Hepatocyte (in vitro differentiated cells): ENCODE measurements around the gene ZBTB7A. TPM values are rescaled to one million over a fixed set of nuclear protein-coding genes. Genes with fewer than 3 reads are reported as not detected.

ENCODE experiments used
- DNase-seq: peaks from one replicate; pipeline ENCODE4 v3.0.0-alpha.2; 2016; ENCODE audit warnings: low spot score
- H2AFZ ChIP-seq: fragments of 200-600 bp; sonication (generic); 2 replicates; pipeline ENCODE4 v1.6.0; 2016; ENCODE audit warnings: antibody characterized with exemption, mild to moderate bottlenecking
- H3K27ac ChIP-seq: fragments of 200-600 bp; sonication (generic); 2 replicates; pipeline ENCODE4 v1.5.1; 2016; ENCODE audit warnings: mild to moderate bottlenecking
- H3K27me3 ChIP-seq: fragments of 200-600 bp; sonication (generic); 2 replicates; pipeline ENCODE4 v1.6.1; 2016
- H3K36me3 ChIP-seq: fragments of 200-600 bp; sonication (generic); replicated peaks from 2 replicates; pipeline ENCODE4 v1.5.1; 2016; ENCODE audit warnings: low read depth; ENCODE audit not compliant: insufficient read depth
- H3K4me1 ChIP-seq: fragments of 200-600 bp; sonication (generic); 2 replicates; pipeline ENCODE4 v1.5.1; 2016; ENCODE audit warnings: mild to moderate bottlenecking, moderate library complexity; ENCODE audit not compliant: insufficient read depth
- H3K4me2 ChIP-seq: fragments of 200-600 bp; sonication (generic); 2 replicates; pipeline ENCODE4 v1.6.0; 2016
- H3K4me3 ChIP-seq: fragments of 200-600 bp; sonication (generic); 2 replicates; pipeline ENCODE4 v1.5.1; 2016; ENCODE audit warnings: mild to moderate bottlenecking
- H3K79me2 ChIP-seq: fragments of 200-600 bp; sonication (generic); 2 replicates; pipeline ENCODE4 v1.6.0; 2017; ENCODE audit warnings: mild to moderate bottlenecking
- H3K9me2 ChIP-seq: fragments of 200-600 bp; sonication (generic); replicated peaks from 2 replicates; pipeline ENCODE4 v1.6.0; 2017; ENCODE audit warnings: mild to moderate bottlenecking; ENCODE audit not compliant: insufficient read depth
- H3K9me3 ChIP-seq: fragments of 200-600 bp; sonication (generic); 2 replicates; pipeline ENCODE4 v1.5.1; 2016; ENCODE audit warnings: low read depth, mild to moderate bottlenecking
- H4K20me1 ChIP-seq: fragments of 200-600 bp; sonication (generic); 2 replicates; pipeline ENCODE4 v1.6.0; 2016; ENCODE audit warnings: mild to moderate bottlenecking; ENCODE audit not compliant: insufficient read depth, poor library complexity, severe bottlenecking
- CTCF ChIP-seq: fragments of 200-600 bp; sonication (generic); IDR thresholded peaks from 2 replicates; pipeline ENCODE4 v1.5.1; 2016; ENCODE audit warnings: antibody characterized with exemption, mild to moderate bottlenecking; ENCODE audit not compliant: poor library complexity
- EZH2 ChIP-seq: fragments of 200-600 bp; sonication (generic); IDR thresholded peaks from 2 replicates; pipeline ENCODE4 v1.6.1; 2016; ENCODE audit warnings: antibody characterized with exemption, mild to moderate bottlenecking, borderline replicate concordance
- EZH2phosphoT487 ChIP-seq: fragments of 200-600 bp; sonication (generic); IDR thresholded peaks from one replicate; pipeline ENCODE4 v1.6.1; 2018; ENCODE audit warnings: antibody characterized with exemption, mild to moderate bottlenecking, low read depth, moderate library complexity; ENCODE audit not compliant: unreplicated experiment, severe bottlenecking
- WGBS: methylation state at CpG from one replicate; pipeline ENCODE4 v1.1.6; 2016; ENCODE audit warnings: low lambda C conversion rate; ENCODE audit errors: missing lambda C conversion rate; 5-methylcytosine and 5-hydroxymethylcytosine counted together
- polyA plus RNA-seq: library from polyadenylated mRNA; unstranded; fragments of >200 nt; fragmentation: Nextera tagmentation; extraction: Ambion mirVana; gene quantifications from 2 replicates; pipeline ENCODE4 v1.2.1, GENCODE V29; 2016
- total RNA-seq: library from RNA; depleted of rRNA; stranded (reverse); fragments of >200 nt; gene quantifications from 2 replicates; pipeline ENCODE4 v1.2.3, GENCODE V29; 2014

ZBTB7A gene
- total and polyA plus RNA-seq, 2 experiments from 2014 or later: 23.3 to 46.1 TPM

DNA sequence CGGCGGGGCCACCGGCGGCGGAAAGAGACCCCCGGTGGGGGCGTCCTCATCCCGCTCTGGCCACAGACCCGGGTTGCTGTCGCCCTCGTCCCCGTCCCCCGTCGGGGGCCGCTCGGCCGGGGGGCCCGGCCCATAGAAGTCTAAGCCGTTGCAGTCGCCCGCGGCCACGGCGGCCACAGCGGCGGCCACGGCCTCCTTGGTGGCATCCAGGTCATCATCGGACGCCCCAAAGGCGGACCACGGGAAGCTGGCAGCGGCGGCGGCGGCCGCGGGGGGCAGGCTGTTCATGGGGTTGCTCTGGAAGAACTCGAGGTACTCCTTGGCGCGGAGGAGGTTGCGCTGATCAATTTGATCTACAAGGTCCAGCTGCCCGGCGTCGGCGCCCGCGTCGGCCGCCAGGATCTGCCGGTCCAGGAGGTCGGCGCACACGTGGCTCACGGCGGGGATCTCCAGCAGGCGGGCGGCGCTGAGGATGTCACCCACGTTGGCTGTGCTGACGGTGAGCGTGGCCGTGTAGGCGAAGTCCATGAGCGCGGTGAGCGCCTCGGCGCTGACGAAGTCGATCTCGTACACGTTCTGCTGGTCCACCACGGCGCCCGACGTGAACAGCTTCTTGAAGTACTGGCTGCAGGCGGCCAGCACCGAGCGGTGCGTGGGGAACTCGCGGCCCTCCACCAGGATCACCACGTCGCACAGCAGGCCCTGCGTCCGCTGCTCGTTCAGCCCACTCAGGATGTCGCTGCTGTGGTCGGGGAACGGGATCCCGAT, 12.1 kb downstream of the ZBTB7A start:
- Histone ChIP-seq H4K20me1 (peaks cover 75% of the 10 kb centered on the region), H2AFZ (no peak overlapping the region), H3K9me2 (no peaks in the 10 kb centered on the region), H3K27me3 (no peaks in the 10 kb centered on the region), H3K79me2 (peaks cover 91% of the 10 kb centered on the region), H3K27ac (no peak overlapping the region), H3K9me3 (no peaks in the 10 kb centered on the region), H3K4me2 (no peak overlapping the region), H3K4me1 (peaks cover 36% of the 10 kb centered on the region), H3K36me3 (no peaks in the 10 kb centered on the region), H3K4me3 (no peak overlapping the region)
- no peak for TF ChIP-seq CTCF
- TF ChIP-seq EZH2phosphoT487: no peak
- DNase-seq: no peak
- 99% methylated on average over 81 of the region's 91 CpGs for WGBS

DNA sequence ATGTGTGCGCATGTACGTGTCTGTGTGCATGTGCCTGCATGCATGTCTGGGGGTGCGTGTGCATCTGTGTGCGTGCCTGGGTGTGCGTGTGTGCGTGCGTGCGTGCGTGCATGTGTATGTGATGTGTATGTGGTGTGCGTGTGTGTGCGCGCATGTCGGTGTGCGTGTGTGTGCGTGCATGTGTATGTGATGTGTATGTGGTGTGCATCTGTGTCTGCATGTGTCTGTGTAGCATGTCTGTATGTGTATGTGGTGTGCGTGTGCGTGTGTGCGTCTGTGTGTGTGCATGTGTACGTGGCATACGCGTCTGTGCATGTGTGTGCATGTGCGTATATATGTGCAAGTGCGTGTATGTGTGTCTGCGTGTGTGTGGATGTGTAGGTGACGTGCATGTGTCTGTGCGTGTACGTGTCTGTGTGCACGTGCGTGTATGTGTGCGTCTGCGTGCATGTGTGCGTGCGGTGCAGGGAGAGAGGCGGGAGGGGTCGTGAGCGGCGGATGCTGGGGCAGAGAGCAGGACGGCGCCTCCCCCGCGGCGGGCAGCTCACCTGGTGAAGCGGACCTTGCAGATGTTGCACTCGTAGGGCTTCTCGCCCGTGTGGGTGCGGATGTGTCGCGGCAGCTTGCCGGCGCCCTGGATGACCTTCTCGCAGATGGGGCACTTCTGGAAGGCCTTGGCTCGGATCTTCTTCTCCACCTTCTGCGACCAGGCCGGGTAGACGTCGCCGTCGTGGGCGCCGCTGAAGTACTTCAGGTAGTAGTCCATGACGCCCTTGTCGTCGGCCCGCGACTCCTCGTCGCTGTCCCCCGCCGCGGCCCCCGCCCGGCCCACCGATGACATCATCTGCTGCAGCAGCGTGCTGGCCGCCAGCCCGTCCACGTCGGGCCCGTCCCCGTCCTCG, 13.0 kb downstream of the ZBTB7A start:
- peak overlapping the region; percentile 67 for H3K4me2 ChIP-seq
- H3K27ac ChIP-seq: no peak overlapping the region
- H3K79me2 ChIP-seq: peaks cover 90% of the 10 kb centered on the region

GRCh38 chr19:4052993-4053422, 13.7 kb downstream of the ZBTB7A start:
- H3K4me3 ChIP-seq: no peak overlapping the region
- no peak for DNase-seq
- TF ChIP-seq EZH2phosphoT487 (no peak), EZH2 (no peak), CTCF (no peak)
- H3K27me3 ChIP-seq: no peaks in the 10 kb centered on the region
- no peaks in the 10 kb centered on the region for H3K36me3 ChIP-seq
- no peaks in the 10 kb centered on the region for H3K9me3 ChIP-seq
- H4K20me1 ChIP-seq: peaks cover 81% of the 10 kb centered on the region
- no peaks in the 10 kb centered on the region for H3K9me2 ChIP-seq
- H3K4me2 ChIP-seq: peak overlapping the region; percentile 67
- no peak overlapping the region for H2AFZ ChIP-seq
- peaks cover 23% of the 10 kb centered on the region for H3K4me1 ChIP-seq
- H3K27ac ChIP-seq: peak overlapping the region; percentile 97
- H3K79me2 ChIP-seq: peaks cover 92% of the 10 kb centered on the region
- 70% methylated on average over 13 of the region's 13 CpGs for WGBS

More for the DNA sequence above, 13.0 kb downstream of the ZBTB7A start:
- H3K4me1 ChIP-seq: peaks cover 27% of the 10 kb centered on the region
- DNase-seq: no peak
- no peak overlapping the region for H3K4me3 ChIP-seq
- TF ChIP-seq CTCF (no peak), EZH2phosphoT487 (no peak), EZH2 (no peak)
- no peaks in the 10 kb centered on the region for H3K36me3 ChIP-seq
- WGBS: 97% methylated on average over 70 of the region's 82 CpGs
- H3K9me3 ChIP-seq: no peaks in the 10 kb centered on the region
- no peak overlapping the region for H2AFZ ChIP-seq
- peaks cover 76% of the 10 kb centered on the region for H4K20me1 ChIP-seq
- no peaks in the 10 kb centered on the region for H3K9me2 ChIP-seq
- H3K27me3 ChIP-seq: no peaks in the 10 kb centered on the region
